HCT116 (cell line): ENCODE data around the gene DDX20. TPM values are rescaled to one million over a fixed set of nuclear protein-coding genes. Genes with fewer than 3 reads are reported as not detected.

Experiments
- ATAC-seq: fragments of 200-7000 bp; cut with Tn5 transposase; 2 replicates; pipeline ENCODE4 v1.9.1; 2020; ENCODE audit warnings: mild to moderate bottlenecking, moderate library complexity
- BruUV-seq: library from RNA; stranded (reverse); fragments of 400-500 nt; replicated peaks from 2 replicates; lab custom pipeline; 2021; lab: Mats Ljungman, UMichigan
- CTCF ChIA-PET: fragments of 300-600 bp; sonication (Branson Sonifier 250); formaldehyde crosslinking; loops from one replicate; lab custom pipeline; 2021; ENCODE audit warnings: antibody characterized with exemption; lab: Charles Lee
- POLR2A ChIA-PET: fragments of 300-600, 350-600 bp; sonication (Branson Sonifier 250); formaldehyde crosslinking; loops from one replicate; lab custom pipeline; 2021; ENCODE audit warnings: antibody characterized with exemption; lab: Charles Lee
- RAD21 ChIA-PET, 2 experiments: fragments of 300-600 bp; sonication (Branson Sonifier 250); formaldehyde crosslinking; loops; one replicate each; lab custom pipeline; 2023; ENCODE audit warnings: low total read pairs in 2 of 2; ENCODE audit not compliant: uncharacterized antibody in 2 of 2, unreplicated experiment in 2 of 2, low non-redundant PET in 1 of 2; lab: Charles Lee
- DNase-seq: peaks from one replicate; pipeline ENCODE4 v3.0.0-alpha.2; 2010; ENCODE audit warnings: low read depth, low spot score
- H2AFZ ChIP-seq: fragments of 200-600 bp; shearing (Covaris generic), sonication (generic); 2 replicates; pipeline ENCODE4 v1.6.1; 2017; ENCODE audit warnings: low read depth, mixed run types, mixed read lengths, antibody characterized with exemption, low read length; ENCODE audit not compliant: poor library complexity, severe bottlenecking
- H3K27ac ChIP-seq: 2 replicates; pipeline ENCODE4 v1.5.1; 2012; ENCODE audit warnings: low read depth, low read length
- H3K27me3 ChIP-seq: fragments of 200-600 bp; sonication (generic); 2 replicates; pipeline ENCODE4 v1.6.1; 2016; ENCODE audit warnings: mixed run types, low read length, mixed read lengths; ENCODE audit not compliant: insufficient read depth
- H3K36me3 ChIP-seq, 2 experiments: fragments of 200-500 bp in 1 of 2; fragments of 200-600 bp in 1 of 2; sonication (Bioruptor generic) in 1 of 2; sonication (generic) in 1 of 2; 2 replicates each; pipeline versions ENCODE4 v1.5.1 to v1.6.1; 2014 to 2016; ENCODE audit warnings: low read length in 2 of 2, inconsistent platforms in 1 of 2, mixed read lengths in 1 of 2, mixed run types in 1 of 2; ENCODE audit not compliant: insufficient read depth in 2 of 2, control insufficient read depth in 1 of 2
- H3K4me1 ChIP-seq, 2 experiments: fragments of 200-600 bp in 1 of 2; sonication (generic) in 1 of 2; 2 replicates each; pipeline versions ENCODE4 v1.5.1 to v1.6.1; 2012 to 2017; ENCODE audit warnings: low read length in 2 of 2, inconsistent platforms in 1 of 2, mild to moderate bottlenecking in 1 of 2, mixed read lengths in 1 of 2, mixed run types in 1 of 2, moderate library complexity in 1 of 2; ENCODE audit not compliant: insufficient read depth in 2 of 2, control insufficient read depth in 1 of 2
- H3K4me2 ChIP-seq: fragments of 200-600 bp; sonication (generic); 2 replicates; pipeline ENCODE4 v1.6.1; 2017; ENCODE audit warnings: mixed run types, low read length, mixed read lengths
- H3K4me3 ChIP-seq, 2 experiments: fragments of 200-600 bp in 1 of 2; sonication (generic) in 1 of 2; replicated peaks in 1 of 2; 2 replicates each; pipeline ENCODE4 v1.5.1; 2011 to 2016; ENCODE audit warnings: low read length in 2 of 2, control low read depth in 1 of 2, low read depth in 1 of 2, mild to moderate bottlenecking in 1 of 2, mixed read lengths in 1 of 2, mixed run types in 1 of 2
- H3K79me2 ChIP-seq: fragments of 200-600 bp; sonication (generic); 2 replicates; pipeline ENCODE4 v1.6.1; 2017; ENCODE audit warnings: mild to moderate bottlenecking, mixed run types, low read length, moderate library complexity, mixed read lengths; ENCODE audit not compliant: insufficient read depth
- H3K9ac ChIP-seq: fragments of 200-600 bp; sonication (generic); 2 replicates; pipeline ENCODE4 v1.6.1; 2016; ENCODE audit warnings: low read length, mixed read lengths
- H3K9me2 ChIP-seq: fragments of 200-600 bp; sonication (generic), shearing (Covaris generic); 2 replicates; pipeline ENCODE4 v1.6.1; 2017; ENCODE audit warnings: mixed run types, mild to moderate bottlenecking, moderate library complexity; ENCODE audit not compliant: insufficient read depth
- H3K9me3 ChIP-seq, 2 experiments: fragments of 200-500 bp in 1 of 2; fragments of 200-600 bp in 1 of 2; sonication (Bioruptor generic) in 1 of 2; sonication (generic) in 1 of 2; 2 replicates each; pipeline ENCODE4 v1.6.1; 2014 to 2017; ENCODE audit warnings: low read length in 2 of 2, mixed read lengths in 2 of 2, inconsistent platforms in 1 of 2, low read depth in 1 of 2, mild to moderate bottlenecking in 1 of 2, mixed run types in 1 of 2, moderate library complexity in 1 of 2; ENCODE audit not compliant: control insufficient read depth in 1 of 2, insufficient read depth in 1 of 2
- H4K20me1 ChIP-seq: fragments of 200-600 bp; sonication (generic), shearing (Covaris generic); 2 replicates; pipeline ENCODE4 v1.6.1; 2017; ENCODE audit warnings: mixed run types, mild to moderate bottlenecking, moderate library complexity; ENCODE audit not compliant: insufficient read depth
- CEBPB ChIP-seq: IDR thresholded peaks from 2 replicates; pipeline ENCODE4 v1.6.1; 2012; ENCODE audit warnings: low read depth
- EGR1 ChIP-seq: IDR thresholded peaks from 2 replicates; pipeline ENCODE4 v1.6.1; 2012; ENCODE audit warnings: low read depth
- ELF1 ChIP-seq: IDR thresholded peaks from 2 replicates; pipeline ENCODE4 v1.6.1; 2012; ENCODE audit warnings: low read depth, borderline replicate concordance
- EZH2 ChIP-seq: fragments of 200-600 bp; sonication (generic); IDR thresholded peaks from 2 replicates; pipeline ENCODE4 v1.6.1; 2017; ENCODE audit warnings: antibody characterized with exemption, mixed run types
- EZH2phosphoT487 ChIP-seq: fragments of 200-600 bp; IDR thresholded peaks from 2 replicates; pipeline ENCODE4 v1.6.1; 2018; ENCODE audit warnings: antibody characterized with exemption, borderline replicate concordance
- MAX ChIP-seq: IDR thresholded peaks from 2 replicates; pipeline ENCODE4 v1.6.1; 2012
- POLR2A ChIP-seq: IDR thresholded peaks from 2 replicates; pipeline ENCODE4 v1.7.0; 2011; ENCODE audit warnings: borderline replicate concordance; ENCODE audit not compliant: insufficient read depth, insufficient read length; ENCODE audit errors: extremely low read depth
- POLR2AphosphoS5 ChIP-seq: IDR thresholded peaks from 2 replicates; pipeline ENCODE4 v1.6.1; 2011; ENCODE audit warnings: mild to moderate bottlenecking, low read depth, low read length, moderate library complexity
- RAD21 ChIP-seq: IDR thresholded peaks from 2 replicates; pipeline ENCODE4 v1.6.1; 2012; ENCODE audit warnings: low read depth, mild to moderate bottlenecking
- REST ChIP-seq: IDR thresholded peaks from 2 replicates; pipeline ENCODE4 v1.6.1; 2012; ENCODE audit warnings: low read depth
- SIN3A ChIP-seq: IDR thresholded peaks from 2 replicates; pipeline ENCODE4 v1.6.1; 2012; ENCODE audit warnings: low read depth
- SP1 ChIP-seq: IDR thresholded peaks from 2 replicates; pipeline ENCODE4 v1.6.1; 2012; ENCODE audit warnings: low read depth
- SRF ChIP-seq: IDR thresholded peaks from 2 replicates; pipeline ENCODE4 v1.6.1; 2012; ENCODE audit warnings: low read depth
- TCF7L2 ChIP-seq: IDR thresholded peaks from 2 replicates; pipeline ENCODE4 v1.7.0; 2011; ENCODE audit warnings: borderline replicate concordance, inconsistent platforms; ENCODE audit not compliant: insufficient read depth, insufficient read length; ENCODE audit errors: extremely low read depth
- YY1 ChIP-seq: IDR thresholded peaks from 2 replicates; pipeline ENCODE4 v1.6.1; 2011; ENCODE audit warnings: low read length, low read depth, moderate library complexity, mild to moderate bottlenecking; ENCODE audit not compliant: insufficient replicate concordance; ENCODE audit errors: extremely low read depth
- ZNF274 ChIP-seq: fragments of 200-500 bp; sonication (Bioruptor generic); IDR thresholded peaks from 2 replicates; pipeline ENCODE4 v1.6.1; 2014; ENCODE audit warnings: mild to moderate bottlenecking, low read depth, low read length, inconsistent platforms
- intact Hi-C: fragments of 100-400 bp; cut with micrococcal nuclease; formaldehyde crosslinking; loops from 2 replicates; pipeline ENCODE4 v1.10.0; 2022
- total RNA-seq: library from RNA; stranded (reverse); gene quantifications from one replicate; pipeline ENCODE4 v1.2.1, GENCODE V29; 2021; ENCODE audit not compliant: unreplicated experiment
- TF ChIP-seq, protein P1 (sequence below): IDR thresholded peaks from 2 replicates; pipeline ENCODE4 v1.6.1; 2012
- TF ChIP-seq, protein P2 (sequence below): IDR thresholded peaks from 2 replicates; pipeline ENCODE4 v1.6.1; 2011; ENCODE audit warnings: mild to moderate bottlenecking, low read length, moderate library complexity; ENCODE audit not compliant: insufficient replicate concordance; ENCODE audit errors: extremely low read depth

The DDX20 gene
- total RNA-seq, 1 experiment from 2014 or later: 14.9 TPM

DNA sequence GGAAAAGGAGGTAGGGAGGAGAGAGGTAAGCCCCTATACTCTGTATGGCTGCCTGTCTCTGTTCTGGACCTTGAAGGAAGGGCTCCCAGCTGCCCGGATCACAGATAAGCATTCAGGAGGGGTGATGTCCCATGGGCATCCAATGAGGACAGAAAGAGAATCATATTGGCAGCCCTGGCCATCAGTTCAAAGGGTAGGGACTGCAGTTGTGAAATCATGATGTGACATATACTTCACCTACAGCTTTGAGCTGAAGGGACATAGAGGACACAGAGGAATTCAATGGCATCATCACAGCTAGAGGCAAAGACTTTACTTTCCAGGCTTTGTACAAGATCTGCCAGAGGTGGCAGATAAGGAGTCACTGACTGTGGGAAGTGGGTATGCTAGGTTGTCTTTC lies 21.6 kb downstream of the DDX20 start:
- intact Hi-C loops: no loop called here
- H3K4me1 ChIP-seq: no peaks in the 10 kb centered on the region
- ChIA-PET RAD21 (no interaction called here), POLR2A (no interaction called here), CTCF (no interaction called here)
- no peak overlapping the region for H3K27ac ChIP-seq
- BruUV-seq: no TSS peak
- TF ChIP-seq EZH2phosphoT487 (no peak), TCF7L2 (no peak), EGR1 (no peak), POLR2A (no peak), REST (no peak), ZNF274 (no peak), MAX (no peak), EZH2 (no peak), CEBPB (no peak), ELF1 (no peak), SP1 (no peak), SRF (no peak), YY1 (no peak), RAD21 (no peak), SIN3A (no peak), POLR2AphosphoS5 (no peak)
- TF ChIP-seq, protein P1, sequence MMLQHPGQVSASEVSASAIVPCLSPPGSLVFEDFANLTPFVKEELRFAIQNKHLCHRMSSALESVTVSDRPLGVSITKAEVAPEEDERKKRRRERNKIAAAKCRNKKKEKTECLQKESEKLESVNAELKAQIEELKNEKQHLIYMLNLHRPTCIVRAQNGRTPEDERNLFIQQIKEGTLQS: no peak
- TF ChIP-seq, protein P2, sequence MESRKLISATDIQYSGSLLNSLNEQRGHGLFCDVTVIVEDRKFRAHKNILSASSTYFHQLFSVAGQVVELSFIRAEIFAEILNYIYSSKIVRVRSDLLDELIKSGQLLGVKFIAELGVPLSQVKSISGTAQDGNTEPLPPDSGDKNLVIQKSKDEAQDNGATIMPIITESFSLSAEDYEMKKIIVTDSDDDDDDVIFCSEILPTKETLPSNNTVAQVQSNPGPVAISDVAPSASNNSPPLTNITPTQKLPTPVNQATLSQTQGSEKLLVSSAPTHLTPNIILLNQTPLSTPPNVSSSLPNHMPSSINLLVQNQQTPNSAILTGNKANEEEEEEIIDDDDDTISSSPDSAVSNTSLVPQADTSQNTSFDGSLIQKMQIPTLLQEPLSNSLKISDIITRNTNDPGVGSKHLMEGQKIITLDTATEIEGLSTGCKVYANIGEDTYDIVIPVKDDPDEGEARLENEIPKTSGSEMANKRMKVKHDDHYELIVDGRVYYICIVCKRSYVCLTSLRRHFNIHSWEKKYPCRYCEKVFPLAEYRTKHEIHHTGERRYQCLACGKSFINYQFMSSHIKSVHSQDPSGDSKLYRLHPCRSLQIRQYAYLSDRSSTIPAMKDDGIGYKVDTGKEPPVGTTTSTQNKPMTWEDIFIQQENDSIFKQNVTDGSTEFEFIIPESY: no peak
- ATAC-seq (no peak), DNase-seq (no peak)
- no peaks in the 10 kb centered on the region for H3K9me3 ChIP-seq
- no peak overlapping the region for H3K4me3 ChIP-seq
- no peak overlapping the region for H3K4me2 ChIP-seq
- H3K9me2 ChIP-seq: no peaks in the 10 kb centered on the region
- H3K27me3 ChIP-seq: no peaks in the 10 kb centered on the region
- no peak overlapping the region for H3K9ac ChIP-seq
- no peaks in the 10 kb centered on the region for H3K79me2 ChIP-seq
- no peak overlapping the region for H2AFZ ChIP-seq
- H4K20me1 ChIP-seq: no peaks in the 10 kb centered on the region
- no peaks in the 10 kb centered on the region for H3K36me3 ChIP-seq
